Activated CD8-positive, alpha-beta memory T cell treated with anti-CD3 and anti-CD28 coated beads, Interleukin-2, amount 50 U/mL, for 48 hours (primary cell): ENCODE results near the gene NOBOX.
"Not testable (repeated sequence)": the region's sequence is repeated elsewhere in the genome, so short reads cannot be mapped to it uniquely, and the experiment has no call there.

Experiments
- DNase-seq: peaks from one replicate; pipeline ENCODE4 v3.0.0-alpha.2; 2020

NOBOX gene

DNA sequence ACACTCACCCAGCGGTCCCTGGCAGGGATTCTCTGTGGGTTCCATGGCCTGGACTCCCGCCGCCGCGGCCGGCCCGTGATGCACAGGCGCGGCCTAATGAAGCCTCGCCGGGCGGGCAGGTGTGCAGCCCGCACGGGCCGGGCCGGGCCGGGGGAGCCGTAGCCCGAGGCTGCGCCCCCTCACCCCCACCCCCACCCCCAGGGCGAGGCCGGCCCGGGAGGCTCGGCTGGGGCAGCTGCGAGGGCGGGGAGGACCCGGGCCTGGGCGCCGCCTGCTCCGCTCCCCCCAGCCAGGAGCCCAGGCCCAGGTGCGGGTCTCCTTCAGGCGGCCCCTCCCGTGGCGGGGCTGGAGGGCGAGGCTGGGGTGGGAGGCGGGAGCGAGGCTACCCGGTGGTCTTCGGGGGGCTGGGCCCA, at the start of gene NOBOX:
TSS of gene NOBOX (minus strand) at position 45 of the 413 bp plus-strand sequence.
- DNase-seq: no peak

DNA sequence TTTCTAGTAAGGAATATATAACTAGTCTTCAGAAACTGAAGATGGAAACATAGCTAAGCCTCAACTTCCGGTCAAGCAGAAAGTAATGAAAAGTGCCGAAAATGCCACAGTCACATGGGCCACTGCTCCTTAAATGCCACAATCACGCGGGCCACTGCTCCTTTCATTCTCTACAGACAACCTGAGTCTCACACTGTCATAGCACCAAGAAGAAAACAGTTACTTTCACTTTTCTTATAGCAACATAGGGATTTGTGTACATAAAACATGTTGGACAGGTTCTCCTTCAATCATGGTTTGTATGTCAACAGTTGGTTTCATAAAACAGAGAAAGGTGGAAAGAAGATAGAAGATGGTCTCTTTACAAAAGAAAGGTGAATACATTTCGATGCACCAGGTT, 48.6 kb upstream of the NOBOX start:
- no peak for DNase-seq

DNA sequence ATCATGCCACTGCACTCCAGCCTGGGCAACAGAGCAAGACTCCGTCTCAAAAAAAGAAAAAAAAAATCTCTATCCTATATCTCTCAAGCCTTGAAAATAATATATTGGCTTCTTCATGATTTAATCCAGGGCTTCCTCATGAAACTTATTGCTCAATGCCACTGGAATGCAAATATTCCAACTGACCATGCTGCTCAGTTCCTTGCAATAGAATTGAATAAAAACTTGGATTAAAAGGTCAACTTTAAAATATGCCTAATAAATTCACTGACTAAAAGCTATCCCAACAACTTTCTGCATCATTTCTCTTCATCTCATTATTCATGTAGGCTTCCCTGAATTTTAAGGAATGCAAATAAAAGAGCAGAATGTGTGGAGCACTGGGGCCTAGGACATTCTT, 42.1 kb upstream of the NOBOX start:
- DNase-seq: no peak

DNA sequence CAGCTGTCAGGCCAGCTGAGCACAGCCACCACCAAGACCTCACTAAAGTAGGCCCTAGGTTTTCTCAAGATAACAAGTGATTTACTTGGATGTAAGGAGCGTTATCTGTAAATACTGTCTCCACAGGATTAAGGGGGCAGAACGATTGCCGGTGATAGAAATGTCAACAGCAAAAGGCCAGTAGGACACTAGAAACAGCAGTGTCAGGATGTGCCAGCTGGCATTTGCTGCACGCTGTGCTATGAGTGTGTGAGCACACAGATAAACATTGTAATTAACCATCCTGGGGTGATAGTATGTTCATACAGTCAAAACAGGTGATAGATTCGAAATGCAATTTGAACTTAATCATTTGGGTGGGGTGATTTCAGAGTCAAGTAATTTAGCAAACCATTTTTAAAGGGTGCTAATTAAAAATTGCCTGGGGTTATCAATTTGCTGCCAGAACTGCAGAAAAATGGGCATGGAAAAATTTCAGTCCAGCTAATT, 36.3 kb upstream of the NOBOX start:
- no peak for DNase-seq

DNA sequence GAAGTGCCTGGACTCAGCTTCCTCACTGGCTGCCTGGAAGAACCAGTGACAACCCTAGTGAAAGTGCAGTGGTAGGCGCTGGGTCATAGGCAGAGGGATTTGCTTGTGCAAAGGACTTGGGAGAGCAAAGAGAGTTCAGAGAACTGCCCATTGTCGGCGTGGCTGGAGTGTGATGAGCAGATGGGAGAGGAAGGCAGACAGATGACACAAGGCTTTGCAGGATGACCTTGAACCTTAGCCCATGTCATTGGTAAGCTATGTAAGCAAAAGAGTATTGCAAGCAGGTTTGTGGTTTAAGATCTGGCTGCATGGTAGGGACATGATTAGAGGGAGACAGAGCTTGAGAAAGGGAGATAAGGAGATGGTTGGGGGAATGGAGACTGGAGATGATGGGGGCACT, 35.3 kb upstream of the NOBOX start:
- DNase-seq: no peak

DNA sequence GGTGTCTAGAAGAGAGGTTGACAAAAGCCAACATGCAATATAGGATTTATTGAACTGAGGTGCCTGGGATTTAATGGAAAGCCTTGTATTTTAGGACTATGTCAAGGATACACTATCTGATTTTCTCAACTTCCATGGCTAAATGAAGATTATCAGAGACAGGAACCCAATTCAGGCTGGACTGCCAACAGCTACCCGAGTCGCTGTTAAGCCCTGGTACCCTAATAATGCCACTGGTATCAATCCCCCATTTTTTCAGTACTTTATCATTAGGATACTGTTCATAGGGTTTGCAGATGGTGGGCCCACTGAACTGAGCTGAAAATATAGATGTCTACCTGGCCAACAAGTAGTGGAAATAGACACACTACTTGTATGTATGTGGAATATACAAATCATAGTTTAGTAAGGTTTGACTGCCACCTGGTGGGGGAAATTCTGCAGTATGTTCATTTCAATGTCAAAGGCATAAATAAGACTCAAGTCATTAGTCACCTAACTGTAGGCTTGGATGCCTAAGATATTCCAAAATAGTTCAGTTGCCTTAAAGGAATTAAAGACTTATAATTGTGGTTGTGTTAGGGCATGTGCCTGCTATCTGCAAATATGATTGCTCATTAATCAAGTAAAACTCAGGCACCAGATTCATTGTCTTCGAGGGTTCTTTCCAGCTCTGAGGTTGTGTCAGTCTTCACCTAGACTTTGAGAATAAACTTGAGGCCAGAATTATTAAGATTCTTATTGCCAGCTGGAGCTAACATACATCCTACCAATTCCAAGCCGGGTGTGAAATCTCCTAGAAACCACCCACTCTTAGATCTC, 34.1 kb upstream of the NOBOX start:
- DNase-seq: peak; percentile 64

DNA sequence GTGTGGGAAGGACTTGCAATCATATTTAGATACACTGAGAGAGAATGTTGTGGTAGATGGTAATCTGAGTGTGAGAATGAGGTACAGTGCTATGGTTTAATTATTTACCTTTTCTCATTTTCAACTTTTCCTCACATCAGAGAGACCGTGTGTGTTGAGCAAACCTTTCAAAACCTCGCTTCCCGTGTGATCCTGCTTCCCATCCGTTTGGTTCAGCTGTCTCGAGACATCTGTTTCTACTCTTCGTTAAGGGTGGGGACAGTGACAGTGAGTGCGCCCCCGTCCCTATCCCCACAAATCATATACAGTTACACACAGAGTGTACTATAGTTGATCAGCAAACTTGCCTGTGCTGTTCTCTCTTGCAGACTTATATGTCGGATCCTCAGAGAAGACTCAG, 33.0 kb upstream of the NOBOX start:
- no peak for DNase-seq

DNA sequence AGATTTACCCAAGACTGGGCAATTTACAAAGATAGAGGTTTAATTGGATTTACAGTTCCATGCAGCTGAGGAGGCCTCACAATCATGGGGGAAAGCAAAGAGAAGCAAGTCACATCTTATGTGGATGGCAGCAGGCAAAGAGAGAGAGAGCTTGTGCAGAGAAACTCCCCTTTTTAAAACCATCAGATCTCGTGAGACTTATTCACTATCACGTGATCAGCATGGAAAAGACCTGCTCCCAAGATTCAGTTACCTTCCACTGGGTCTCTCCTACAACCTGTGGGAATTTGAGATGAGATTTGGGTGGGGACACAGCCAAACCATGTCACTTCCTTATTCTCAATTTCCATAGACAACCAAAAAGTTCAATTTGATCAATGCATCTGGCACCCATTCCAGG, 24.9 kb upstream of the NOBOX start:
- DNase-seq: no peak

DNA sequence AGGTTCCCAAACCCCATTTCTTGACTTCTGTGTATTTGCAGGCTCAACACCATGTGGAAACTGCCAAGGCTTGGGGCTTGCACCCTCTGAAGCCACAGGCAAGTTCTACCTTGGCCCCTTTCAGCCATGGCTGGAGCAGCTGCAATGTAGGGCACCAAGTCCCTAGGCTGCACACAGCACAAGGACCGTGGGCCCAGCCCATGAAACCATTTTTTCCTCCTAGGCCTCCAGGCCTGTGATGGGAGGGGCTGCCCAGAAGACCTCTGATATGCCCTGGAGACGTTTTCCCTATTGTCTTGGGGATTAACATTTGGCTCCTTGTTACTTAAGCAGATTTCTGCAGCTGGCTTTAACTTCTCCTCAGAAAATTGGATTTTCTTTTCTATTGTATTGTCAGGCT, 24.0 kb upstream of the NOBOX start:
- not testable (repeated sequence) for DNase-seq

DNA sequence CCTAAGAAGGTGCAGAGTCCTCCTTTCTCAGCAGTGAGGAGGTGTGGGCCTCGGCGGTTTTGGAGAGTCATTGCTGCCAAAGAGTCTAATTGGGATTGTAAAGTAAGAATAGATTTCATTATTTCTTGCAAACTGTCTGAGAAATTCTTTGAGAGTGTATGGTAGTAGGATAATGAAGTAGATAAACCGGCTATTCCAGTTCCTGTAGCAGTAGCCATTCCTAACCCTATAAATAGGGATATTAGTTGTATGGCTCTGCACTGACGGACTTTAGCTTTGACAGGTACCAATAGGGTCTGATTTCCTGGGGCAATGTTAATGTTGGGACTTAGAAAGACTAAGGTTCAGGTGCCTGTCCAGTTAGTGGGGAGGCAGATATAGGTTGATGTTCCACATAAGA, 15.4 kb upstream of the NOBOX start:
- not testable (repeated sequence) for DNase-seq

DNA sequence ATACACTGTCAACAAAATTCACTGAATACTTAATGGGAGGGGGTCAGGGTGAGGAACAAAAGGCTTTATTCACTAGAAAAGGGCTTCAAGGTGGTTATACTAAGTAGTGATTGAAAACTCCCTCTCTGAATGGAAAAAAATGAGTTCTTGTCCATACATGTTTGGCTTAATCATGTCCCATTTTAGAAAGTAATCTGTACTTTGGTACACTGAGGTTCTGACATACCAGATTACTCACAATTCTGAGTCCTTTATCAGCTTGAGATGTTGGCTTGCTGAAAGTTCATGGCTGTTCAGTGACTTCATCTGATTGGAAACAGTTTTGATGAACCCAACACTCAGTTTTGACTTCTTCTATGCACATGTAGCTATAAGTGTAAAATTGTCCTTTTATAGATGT, 12.8 kb upstream of the NOBOX start:
- DNase-seq: no peak

DNA sequence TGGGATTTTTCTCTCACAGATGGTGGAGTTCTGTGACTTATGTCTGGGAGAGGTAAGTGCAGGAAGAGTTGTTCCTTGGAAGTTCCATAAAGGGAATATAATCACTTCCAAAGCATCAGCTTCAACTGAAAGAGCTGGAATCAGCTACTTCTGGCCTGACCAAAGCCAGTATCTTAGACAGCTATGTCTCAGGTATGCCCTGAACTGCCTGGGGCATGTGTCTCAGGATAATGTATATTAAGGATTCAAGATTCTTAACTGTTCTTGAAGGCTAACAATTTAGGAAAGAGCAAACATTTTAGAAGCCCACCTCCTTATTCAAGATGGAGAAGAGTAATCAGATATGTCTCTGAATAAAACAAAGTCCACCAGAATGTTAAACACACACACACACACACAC, 12.4 kb upstream of the NOBOX start:
- DNase-seq: no peak

DNA sequence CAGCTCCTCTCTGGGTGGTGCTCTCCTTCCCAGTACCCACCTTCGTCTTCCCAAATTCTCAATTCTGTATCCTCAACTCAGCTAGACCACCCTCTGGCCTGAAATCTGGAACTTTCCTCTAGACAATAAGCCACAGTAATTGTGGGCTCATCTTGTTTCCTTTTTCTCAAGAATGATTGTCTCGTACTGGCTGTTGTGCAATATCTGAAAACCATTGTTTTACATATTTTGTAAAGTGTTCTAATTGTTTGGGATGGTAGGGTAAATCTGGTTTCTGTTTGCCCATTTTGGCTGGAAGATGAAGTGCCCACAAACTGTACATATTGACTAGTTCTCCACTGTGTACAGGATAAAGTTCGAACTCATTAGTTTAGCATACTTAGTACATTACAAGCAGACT, 11.3 kb upstream of the NOBOX start:
- no peak for DNase-seq

DNA sequence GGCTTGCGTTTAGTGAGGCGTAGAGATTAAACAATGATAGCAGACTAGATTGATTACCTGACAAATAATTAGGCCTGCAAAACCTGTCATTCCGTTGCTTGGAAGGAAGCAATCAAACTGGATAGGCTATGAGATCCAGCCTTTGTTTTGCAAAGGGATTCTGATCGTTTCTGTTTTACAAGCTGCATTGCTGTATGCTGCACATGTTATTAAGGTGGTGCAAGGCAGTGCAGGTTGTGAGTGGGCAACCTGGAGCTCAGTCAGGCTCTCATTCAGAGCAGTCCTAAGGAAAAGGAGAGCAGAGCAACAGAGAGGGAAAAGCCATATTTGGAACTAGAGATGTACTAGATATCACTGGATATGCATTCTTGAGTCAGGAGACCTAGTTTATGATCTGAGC, 6.9 kb upstream of the NOBOX start:
- no peak for DNase-seq

DNA sequence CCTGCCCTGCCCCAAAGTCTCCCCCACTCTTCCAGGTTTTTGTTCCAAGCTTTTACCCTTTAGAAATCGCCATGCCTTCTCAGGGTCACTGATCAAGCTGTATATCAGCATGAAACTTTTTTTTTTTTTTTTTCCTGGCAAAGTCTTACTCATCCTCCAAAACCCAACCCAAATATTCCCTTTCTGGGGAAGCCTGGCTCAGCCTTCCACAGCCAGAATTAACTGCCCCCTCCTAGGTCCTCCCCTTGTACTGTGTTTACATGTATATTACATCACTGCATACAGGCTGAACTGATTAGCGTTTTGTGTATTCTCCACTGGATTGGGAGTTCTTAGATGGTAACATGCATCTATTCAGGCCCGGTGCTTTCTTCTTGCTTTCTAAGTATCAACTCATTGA, 4.6 kb upstream of the NOBOX start:
- DNase-seq: no peak

DNA sequence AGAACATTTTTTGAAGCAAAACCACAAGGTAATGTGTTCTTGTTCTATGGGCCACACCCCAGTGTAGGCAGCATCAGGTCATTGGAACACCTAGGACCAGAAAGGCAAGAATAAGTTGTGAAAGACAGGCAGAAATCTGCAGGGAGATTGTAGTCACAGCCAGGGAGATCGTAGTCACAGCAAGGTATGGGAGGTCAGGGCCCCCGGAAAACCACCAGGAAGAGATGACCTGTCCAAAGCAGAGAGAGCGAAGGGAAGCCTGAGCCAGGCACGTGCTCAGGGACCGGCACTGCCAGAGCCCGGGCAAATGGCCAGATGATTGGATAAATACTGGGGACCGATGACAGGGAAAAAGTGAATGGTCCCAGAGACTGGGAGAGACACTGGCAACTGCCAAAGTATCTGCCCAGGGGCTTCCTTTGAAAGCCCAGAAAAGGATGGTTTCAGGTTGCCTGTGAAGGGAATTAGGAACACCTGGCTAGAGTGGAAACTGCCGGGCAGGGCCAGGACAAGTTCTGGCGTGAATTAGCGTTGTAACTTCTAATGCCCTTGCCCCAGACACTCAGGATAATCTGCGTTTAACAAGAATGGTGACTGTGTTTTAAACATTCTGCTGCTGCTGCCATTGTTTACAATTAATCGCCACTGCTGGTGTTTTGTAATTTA, 3.9 kb upstream of the NOBOX start:
- no peak for DNase-seq

DNA sequence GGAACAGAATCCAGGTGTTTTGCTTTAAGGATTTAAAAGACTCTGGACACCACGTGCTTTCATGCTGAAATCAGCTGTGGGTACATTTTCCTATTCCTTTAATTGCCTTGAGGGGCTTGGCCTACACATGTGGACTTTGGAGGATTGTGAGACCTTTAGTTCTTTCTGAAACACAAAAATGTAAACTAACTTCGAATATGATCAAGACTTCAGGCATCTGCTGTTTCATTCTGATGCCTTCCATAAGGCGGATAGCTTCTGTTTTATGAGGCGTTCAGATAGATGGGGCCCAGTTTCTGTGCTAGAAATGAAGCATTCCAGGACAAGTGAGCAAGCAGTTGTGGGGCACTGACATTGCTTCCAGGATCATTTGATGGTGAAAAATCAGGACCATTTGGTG, 1.5 kb upstream of the NOBOX start:
- no peak for DNase-seq

DNA sequence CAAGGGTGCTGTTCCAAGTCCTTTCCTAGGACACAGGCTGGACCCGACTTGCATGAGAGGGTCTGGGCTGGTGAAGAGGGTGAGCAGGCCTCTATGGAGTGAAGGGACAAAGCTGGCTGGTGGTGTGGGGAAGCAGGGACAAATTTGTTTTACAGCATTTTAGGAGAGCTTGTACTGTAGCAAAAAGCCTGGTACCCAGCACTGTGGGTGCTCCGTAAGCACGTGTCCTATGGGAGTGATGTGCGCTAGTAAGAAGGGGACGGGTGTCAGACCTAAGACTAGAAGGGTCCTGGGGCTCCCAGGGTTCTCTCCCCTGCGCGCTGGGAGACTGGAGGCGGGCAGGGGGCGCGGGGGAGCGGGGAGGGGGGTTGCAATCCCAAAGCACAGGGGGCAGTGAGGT, 391 bp downstream of the NOBOX start:
- DNase-seq: no peak

DNA sequence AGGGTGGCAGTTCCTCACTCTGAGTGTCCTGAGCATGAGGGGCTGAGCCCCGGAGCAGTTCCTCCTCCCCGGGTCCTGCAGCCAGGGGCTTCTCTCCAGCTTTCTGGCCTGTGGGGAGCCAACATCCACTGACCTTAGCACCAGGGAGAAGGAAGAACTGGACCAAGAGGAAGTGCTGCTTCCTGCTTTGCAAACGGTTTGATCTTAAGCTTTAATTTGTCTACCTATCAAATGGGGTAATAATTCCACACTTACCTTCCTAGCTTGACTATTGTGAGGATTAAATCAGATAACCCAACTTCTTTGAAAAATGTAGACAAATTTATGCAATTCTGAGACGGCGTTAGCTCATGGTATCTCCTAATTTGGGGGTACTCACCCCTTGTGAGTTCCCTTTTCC, 2.0 kb downstream of the NOBOX start:
- no peak for DNase-seq

DNA sequence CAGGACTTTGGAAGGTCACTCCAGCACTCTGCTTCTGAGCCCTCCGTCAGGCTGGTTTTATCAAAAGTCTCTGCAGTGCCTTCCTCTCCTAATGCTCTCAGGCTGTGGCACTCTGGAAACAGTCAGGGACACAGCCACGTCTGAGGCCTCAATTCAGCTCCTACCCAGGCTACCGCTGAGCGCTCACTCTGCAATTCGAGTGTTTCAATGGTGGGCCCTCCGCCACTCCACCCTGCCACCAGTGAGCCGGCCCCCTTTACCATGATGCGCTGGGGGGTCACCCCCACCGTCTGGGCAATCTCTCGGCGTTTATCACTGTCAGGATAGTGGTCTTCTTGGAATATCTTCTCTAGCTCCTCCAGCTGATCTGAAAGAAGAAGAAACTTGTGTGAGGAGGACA, 3.5 kb downstream of the NOBOX start:
- no peak for DNase-seq

DNA sequence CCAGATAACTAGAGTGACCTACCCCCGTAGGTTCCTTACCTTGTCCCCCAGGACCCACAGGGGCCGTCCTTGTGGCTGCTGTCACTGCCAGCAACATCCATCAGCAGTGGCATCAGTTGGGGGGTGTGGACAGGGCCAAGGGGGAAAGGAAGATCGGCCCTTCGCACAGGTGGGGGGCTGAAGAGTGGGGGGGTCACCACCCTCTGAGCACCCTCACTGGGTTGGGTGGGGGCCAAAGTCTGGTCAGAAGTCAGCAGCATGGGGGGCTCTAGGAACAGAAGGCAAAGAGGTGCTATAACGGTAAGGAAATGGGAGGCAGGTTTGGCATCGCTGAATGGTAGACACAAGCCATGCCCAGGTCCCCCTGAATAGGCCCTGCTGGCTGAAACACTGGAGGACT, 4.6 kb downstream of the NOBOX start:
- DNase-seq: no peak

DNA sequence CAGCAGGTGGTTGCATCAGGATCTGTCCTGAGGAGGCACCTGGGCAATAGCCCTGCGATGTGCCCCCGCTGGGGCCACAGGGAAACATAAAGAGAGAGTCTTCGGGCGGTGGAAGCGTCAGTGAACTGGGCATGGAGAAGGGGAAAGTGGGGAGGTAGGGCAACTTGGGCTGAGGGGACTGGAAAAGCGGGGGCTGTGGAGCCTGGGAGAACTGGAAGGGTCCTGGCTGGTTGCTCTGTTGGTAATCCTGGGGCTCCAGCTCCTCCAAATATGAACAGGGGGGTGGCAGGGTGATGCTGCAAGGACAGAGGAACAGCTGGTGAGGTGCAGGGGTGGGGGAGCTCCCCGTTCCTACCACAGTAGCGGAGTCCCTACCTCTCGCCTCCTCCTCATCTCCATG, 5.2 kb downstream of the NOBOX start:
- no peak for DNase-seq

DNA sequence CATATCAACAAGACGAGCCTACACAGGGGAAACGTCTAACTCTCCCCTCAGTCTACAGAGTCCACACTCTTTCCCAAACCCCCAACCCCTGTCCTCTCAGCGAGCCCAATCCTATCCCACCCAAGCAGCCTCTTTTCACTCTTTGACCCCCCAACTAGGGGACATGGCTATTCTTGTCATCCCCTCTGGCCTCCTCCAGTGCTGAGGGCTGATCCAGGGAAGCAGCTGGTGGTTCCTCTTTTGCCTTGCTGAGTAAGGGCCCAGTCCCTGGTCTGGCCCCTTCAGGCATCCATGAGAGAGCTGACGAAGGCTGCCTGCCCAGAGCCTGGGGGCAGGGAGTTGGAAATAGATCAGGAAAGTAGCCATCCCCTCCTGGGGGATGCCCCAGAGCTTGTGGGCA, 6.4 kb downstream of the NOBOX start:
- DNase-seq: no peak

DNA sequence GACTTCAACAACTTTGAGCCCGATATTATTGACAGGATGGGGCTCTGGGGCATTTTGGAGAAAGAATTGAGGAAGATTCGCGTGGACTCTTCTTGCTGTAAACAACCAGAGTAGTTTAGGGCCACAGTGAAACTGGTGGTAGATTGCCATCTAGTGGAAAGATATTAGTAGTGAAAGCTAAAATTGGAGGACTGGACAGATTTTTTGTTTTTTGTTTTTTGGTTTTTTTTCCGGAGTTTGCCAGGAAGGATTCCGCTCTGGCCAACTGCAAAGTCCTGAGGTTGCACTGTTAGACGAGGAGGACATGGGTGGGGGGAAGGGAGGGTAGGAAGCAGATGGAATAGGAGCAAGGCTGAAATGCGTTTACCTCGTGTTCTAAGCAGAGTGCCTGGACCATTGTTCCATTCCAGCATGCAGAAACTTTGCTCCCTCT, 11.7 kb downstream of the NOBOX start:
- DNase-seq: no peak

DNA sequence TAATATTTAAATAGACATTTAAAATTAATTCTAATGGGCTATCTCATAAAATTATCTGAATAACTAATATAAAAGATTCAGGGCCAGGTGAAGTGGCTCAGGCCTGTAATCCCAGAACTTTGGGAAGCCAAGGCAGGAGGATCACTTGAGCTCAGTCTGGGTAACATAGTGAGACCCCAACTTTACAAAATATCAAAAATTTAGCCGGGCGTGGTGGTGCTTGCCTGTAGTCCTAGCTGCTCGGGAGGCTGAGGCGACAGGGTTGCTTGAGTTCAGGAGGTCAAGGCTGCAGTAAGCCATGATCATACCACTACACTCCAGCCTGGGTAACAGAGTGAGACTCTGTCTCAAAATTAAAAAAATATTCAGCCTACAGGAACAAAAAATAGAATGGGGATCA, 12.5 kb downstream of the NOBOX start:
- DNase-seq: no peak
